H9 (cell line): ENCODE data around the gene PLA2G4D. TPM values are rescaled to one million over a fixed set of nuclear protein-coding genes. Genes with fewer than 3 reads are reported as not detected.

Experiments used
- DNase-seq: peaks from one replicate; pipeline ENCODE4 v3.0.0-alpha.2; 2017
- H2AFZ ChIP-seq: one replicate; pipeline ENCODE4 v1.6.1; 2013; ENCODE audit warnings: mild to moderate bottlenecking, low read length, control low read depth, moderate library complexity
- H2AK5ac ChIP-seq: 2 replicates; pipeline ENCODE4 v1.6.1; 2013; ENCODE audit warnings: low read length, control low read depth, mixed read lengths; ENCODE audit not compliant: insufficient read length
- H2BK120ac ChIP-seq: one replicate; pipeline ENCODE4 v1.6.1; 2013; ENCODE audit warnings: low read depth, mild to moderate bottlenecking, low read length, control low read depth, inconsistent platforms; ENCODE audit not compliant: poor library complexity, severe bottlenecking
- H2BK12ac ChIP-seq: 2 replicates; pipeline ENCODE4 v1.6.1; 2013; ENCODE audit warnings: low read length, control low read depth, mixed read lengths, low read depth; ENCODE audit not compliant: insufficient read length
- H2BK15ac ChIP-seq: 2 replicates; pipeline ENCODE4 v1.6.1; 2013; ENCODE audit warnings: low read depth, low read length, control low read depth
- H2BK20ac ChIP-seq: one replicate; pipeline ENCODE4 v1.6.1; 2013; ENCODE audit warnings: low read depth, mild to moderate bottlenecking, low read length, control low read depth, inconsistent platforms; ENCODE audit not compliant: poor library complexity, severe bottlenecking
- H2BK5ac ChIP-seq: 2 replicates; pipeline ENCODE4 v1.6.1; 2013; ENCODE audit warnings: low read length, control low read depth, mixed read lengths; ENCODE audit not compliant: insufficient read length
- H3K14ac ChIP-seq: 2 replicates; pipeline ENCODE4 v1.6.1; 2013; ENCODE audit warnings: low read length, control low read depth; ENCODE audit not compliant: insufficient read depth
- H3K18ac ChIP-seq: 2 replicates; pipeline ENCODE4 v1.6.1; 2013; ENCODE audit warnings: low read depth, mild to moderate bottlenecking, mixed read lengths, low read length, control low read depth; ENCODE audit not compliant: insufficient read length
- H3K23ac ChIP-seq: 2 replicates; pipeline ENCODE4 v1.6.1; 2013; ENCODE audit warnings: low read length, control low read depth, mixed read lengths, low read depth; ENCODE audit not compliant: insufficient read length
- H3K23me2 ChIP-seq: 2 replicates; pipeline ENCODE4 v1.6.1; 2013; ENCODE audit warnings: low read depth, mild to moderate bottlenecking, mixed read lengths, low read length, control low read depth; ENCODE audit not compliant: insufficient read length, poor library complexity, severe bottlenecking
- H3K27ac ChIP-seq: 2 replicates; pipeline ENCODE4 v1.5.1; 2013; ENCODE audit warnings: low read length, control low read depth, mixed read lengths, low read depth; ENCODE audit not compliant: insufficient read length
- H3K27me3 ChIP-seq: 2 replicates; pipeline ENCODE4 v1.6.1; 2013; ENCODE audit warnings: low read length, control low read depth, inconsistent platforms; ENCODE audit not compliant: insufficient read depth
- H3K4ac ChIP-seq: 2 replicates; pipeline ENCODE4 v1.6.1; 2013; ENCODE audit warnings: low read depth, mild to moderate bottlenecking, control low read depth, inconsistent platforms, low read length, moderate library complexity
- H3K4me1 ChIP-seq: 2 replicates; pipeline ENCODE4 v1.6.1; 2013; ENCODE audit warnings: low read length, control low read depth, inconsistent platforms; ENCODE audit not compliant: insufficient read depth
- H3K4me2 ChIP-seq: 2 replicates; pipeline ENCODE4 v1.6.1; 2013; ENCODE audit warnings: low read length, control low read depth, mixed read lengths; ENCODE audit not compliant: insufficient read length, insufficient read depth
- H3K56ac ChIP-seq: 2 replicates; pipeline ENCODE4 v1.6.1; 2013; ENCODE audit warnings: low read depth, mild to moderate bottlenecking, mixed read lengths, low read length, control low read depth; ENCODE audit not compliant: insufficient read length
- H3K79me1 ChIP-seq: 2 replicates; pipeline ENCODE4 v1.6.1; 2013; ENCODE audit warnings: low read depth, mild to moderate bottlenecking, moderate library complexity, low read length, control low read depth, inconsistent platforms; ENCODE audit not compliant: insufficient read depth, poor library complexity, severe bottlenecking
- H3K79me2 ChIP-seq: 2 replicates; pipeline ENCODE4 v1.6.1; 2013; ENCODE audit warnings: low read length, control low read depth, inconsistent platforms; ENCODE audit not compliant: insufficient read depth
- H3K9ac ChIP-seq: 2 replicates; pipeline ENCODE4 v1.6.1; 2013; ENCODE audit warnings: low read length, control low read depth, mixed read lengths; ENCODE audit not compliant: insufficient read length; ENCODE audit errors: extremely low read depth
- H3K9me3 ChIP-seq: one replicate; pipeline ENCODE4 v1.6.1; 2013; ENCODE audit warnings: low read depth, low read length, inconsistent platforms; ENCODE audit not compliant: control insufficient read depth
- H3T11ph ChIP-seq: one replicate; pipeline ENCODE4 v1.6.1; 2013; ENCODE audit warnings: mild to moderate bottlenecking, low read length, control low read depth, inconsistent platforms
- H4K20me1 ChIP-seq: one replicate; pipeline ENCODE4 v1.6.1; 2013; ENCODE audit not compliant: control insufficient read depth, insufficient read length, insufficient read depth
- H4K5ac ChIP-seq: 2 replicates; pipeline ENCODE4 v1.6.1; 2013; ENCODE audit warnings: low read depth, mild to moderate bottlenecking, mixed read lengths, low read length, control low read depth; ENCODE audit not compliant: insufficient read length
- H4K8ac ChIP-seq: replicated peaks from 2 replicates; pipeline ENCODE4 v1.6.1; 2013; ENCODE audit warnings: low read length, control low read depth, mixed read lengths, low read depth; ENCODE audit not compliant: insufficient read length
- H4K91ac ChIP-seq: 2 replicates; pipeline ENCODE4 v1.6.1; 2013; ENCODE audit warnings: low read depth, mild to moderate bottlenecking, moderate library complexity, mixed read lengths, low read length, control low read depth; ENCODE audit not compliant: insufficient read length
- H3K27ac Mint-ChIP-seq, 3 experiments: 2 replicates in 2 of 3; 3 replicates in 1 of 3; pipeline ENCODE4 v1.8.0; 2020 to 2021; ENCODE audit warnings: mixed read lengths in 3 of 3, mild to moderate bottlenecking in 1 of 3, moderate library complexity in 1 of 3
- H3K27me3 Mint-ChIP-seq: 2 replicates; pipeline ENCODE4 v1.8.0; 2021; ENCODE audit warnings: low read depth, mild to moderate bottlenecking, moderate library complexity, mixed read lengths
- H3K36me3 Mint-ChIP-seq, 3 experiments: 2 replicates in 2 of 3; 3 replicates in 1 of 3; pipeline ENCODE4 v1.8.0; 2020 to 2021; ENCODE audit warnings: low read depth in 3 of 3, mixed read lengths in 3 of 3; ENCODE audit not compliant: insufficient read depth in 1 of 3
- H3K4me1 Mint-ChIP-seq, 2 experiments: 2 replicates each; pipeline ENCODE4 v1.8.0; 2020; ENCODE audit warnings: mixed read lengths in 2 of 2
- H3K4me3 Mint-ChIP-seq, 2 experiments: 2 replicates in 1 of 2; 3 replicates in 1 of 2; pipeline ENCODE4 v1.8.0; 2020 to 2021; ENCODE audit warnings: mild to moderate bottlenecking in 2 of 2, mixed read lengths in 2 of 2, moderate library complexity in 1 of 2
- H3K9me3 Mint-ChIP-seq, 2 experiments: 2 replicates in 1 of 2; 3 replicates in 1 of 2; pipeline ENCODE4 v1.8.0; 2020; ENCODE audit warnings: mild to moderate bottlenecking in 2 of 2, mixed read lengths in 2 of 2, moderate library complexity in 1 of 2
- WGBS: extraction: QIAGEN DNeasy Blood & Tissue Kit; methylation state at CpG from one replicate; pipeline ENCODE4 v1.1.7; 2013; ENCODE audit warnings: missing lambda C conversion rate, low lambda C conversion rate, mixed read lengths; ENCODE audit not compliant: insufficient read length; ENCODE audit errors: extremely low coverage; 5-methylcytosine and 5-hydroxymethylcytosine counted together
- total RNA-seq: library from RNA; stranded (reverse); gene quantifications from 2 replicates; pipeline ENCODE4 v1.2.1, GENCODE V29; 2021
- TF ChIP-seq, protein P1 (sequence below): fragments of 200-600 bp; sonication (generic); conservative IDR thresholded peaks from 3 replicates; pipeline ENCODE4 v1.8.0; 2021; ENCODE audit warnings: antibody characterized with exemption, mild to moderate bottlenecking

Gene PLA2G4D
- total RNA-seq, 1 experiment from 2014 or later: 0.33 TPM

DNA sequence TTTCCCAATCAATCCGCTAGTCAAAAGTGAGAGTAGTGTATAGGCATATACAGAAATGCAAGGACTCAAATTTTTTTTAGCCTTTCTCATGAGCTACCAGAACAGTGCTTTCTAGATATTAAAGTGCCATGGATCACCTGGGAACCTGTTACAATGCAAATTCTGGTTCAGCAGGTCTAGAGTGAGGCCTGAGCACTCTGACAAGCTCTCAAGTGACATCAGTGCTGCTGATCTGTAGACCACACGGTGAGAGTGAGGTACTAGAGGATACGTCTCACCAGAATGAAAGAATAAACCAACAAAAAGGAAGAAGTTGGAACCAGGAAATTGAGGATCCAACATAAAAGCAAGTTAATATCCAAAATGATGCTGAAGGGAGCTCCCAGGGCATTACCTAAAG is 16.0 kb upstream of the PLA2G4D start:
- Histone ChIP-seq H3K9ac (no peak overlapping the region), H3K23me2 (no peaks in the 10 kb centered on the region), H3K27ac (no peak overlapping the region), H3K9me3 (no peaks in the 10 kb centered on the region), H4K91ac (no peak overlapping the region), H2BK20ac (no peak overlapping the region), H3K56ac (no peak overlapping the region), H3K14ac (no peak overlapping the region), H3K4ac (no peak overlapping the region), H2AK5ac (no peak overlapping the region), H3K27me3 (no peaks in the 10 kb centered on the region; the same call in 1 of the 2 replicates), H3K18ac (no peak overlapping the region), H3K4me1 (no peaks in the 10 kb centered on the region), H3K4me2 (no peak overlapping the region), H2BK5ac (no peak overlapping the region), H2BK12ac (no peak overlapping the region), H4K8ac (no peak overlapping the region), H2BK120ac (no peak overlapping the region), H3K23ac (no peak overlapping the region), H3T11ph (no peak overlapping the region), H4K20me1 (no peaks in the 10 kb centered on the region), H3K79me2 (no peaks in the 10 kb centered on the region), H2AFZ (no peak overlapping the region), H4K5ac (no peak overlapping the region), H3K79me1 (no peaks in the 10 kb centered on the region), H2BK15ac (no peak overlapping the region)
- peaks cover 4% of the 10 kb centered on the region for H3K27me3 Mint-ChIP-seq
- WGBS: no CpG with 5 or more reads among the region's 3 CpGs
- no peak overlapping the region for H3K4me3 Mint-ChIP-seq
- H3K36me3 Mint-ChIP-seq: no peaks in the 10 kb centered on the region
- H3K4me1 Mint-ChIP-seq: no peaks in the 10 kb centered on the region
- no peak overlapping the region for H3K27ac Mint-ChIP-seq
- no peaks in the 10 kb centered on the region for H3K9me3 Mint-ChIP-seq
- TF ChIP-seq, protein P1, sequence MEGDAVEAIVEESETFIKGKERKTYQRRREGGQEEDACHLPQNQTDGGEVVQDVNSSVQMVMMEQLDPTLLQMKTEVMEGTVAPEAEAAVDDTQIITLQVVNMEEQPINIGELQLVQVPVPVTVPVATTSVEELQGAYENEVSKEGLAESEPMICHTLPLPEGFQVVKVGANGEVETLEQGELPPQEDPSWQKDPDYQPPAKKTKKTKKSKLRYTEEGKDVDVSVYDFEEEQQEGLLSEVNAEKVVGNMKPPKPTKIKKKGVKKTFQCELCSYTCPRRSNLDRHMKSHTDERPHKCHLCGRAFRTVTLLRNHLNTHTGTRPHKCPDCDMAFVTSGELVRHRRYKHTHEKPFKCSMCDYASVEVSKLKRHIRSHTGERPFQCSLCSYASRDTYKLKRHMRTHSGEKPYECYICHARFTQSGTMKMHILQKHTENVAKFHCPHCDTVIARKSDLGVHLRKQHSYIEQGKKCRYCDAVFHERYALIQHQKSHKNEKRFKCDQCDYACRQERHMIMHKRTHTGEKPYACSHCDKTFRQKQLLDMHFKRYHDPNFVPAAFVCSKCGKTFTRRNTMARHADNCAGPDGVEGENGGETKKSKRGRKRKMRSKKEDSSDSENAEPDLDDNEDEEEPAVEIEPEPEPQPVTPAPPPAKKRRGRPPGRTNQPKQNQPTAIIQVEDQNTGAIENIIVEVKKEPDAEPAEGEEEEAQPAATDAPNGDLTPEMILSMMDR: no peak
- DNase-seq: no peak
